A673 (cell line): Measurements from ENCODE around the gene LHFPL6.

Experiments
- CTCF ChIP-seq: fragments of 300-800, 200-600 bp; sonication (generic); conservative IDR thresholded peaks from 2 replicates; pipeline ENCODE4 v1.5.1; 2017; ENCODE audit warnings: low read depth, mild to moderate bottlenecking, antibody characterized with exemption, low read length, moderate library complexity, mixed read lengths
- EZH2 ChIP-seq: fragments of 200-600 bp; sonication (generic); IDR thresholded peaks from 2 replicates; pipeline ENCODE4 v1.6.1; 2017; ENCODE audit warnings: borderline replicate concordance, low read depth, mild to moderate bottlenecking, mixed read lengths, antibody characterized with exemption, low read length; ENCODE audit not compliant: poor library complexity, severe bottlenecking

- TF ChIP-seq CTCF (no peak), EZH2 (no peak)
Measured at GRCh38 chr13:39540929-39541605, 61.9 kb downstream of the LHFPL6 start.
